HL-60 (cell line): Measurements from ENCODE around the gene ABHD16A.

Experiments
- DNase-seq, 2 experiments: peaks; one replicate each; pipeline ENCODE4 v3.0.0-alpha.2; 2010 to 2020; ENCODE audit warnings: low read depth in 1 of 2, low spot score in 1 of 2
- H3K27ac ChIP-seq: fragments of 250-450 bp; sonication (Bioruptor Pico); replicated peaks from 2 replicates; pipeline ENCODE4 v1.5.1; 2020; ENCODE audit warnings: mild to moderate bottlenecking, moderate library complexity
- H3K27me3 ChIP-seq: fragments of 250-450 bp; sonication (Bioruptor Pico); 2 replicates; pipeline ENCODE4 v1.5.1; 2021; ENCODE audit warnings: mild to moderate bottlenecking, moderate library complexity; ENCODE audit not compliant: insufficient read depth, poor library complexity, severe bottlenecking
- H3K4me3 ChIP-seq: replicated peaks from 2 replicates; pipeline ENCODE4 v1.5.1; 2011; ENCODE audit warnings: mild to moderate bottlenecking, control low read depth, low read length; ENCODE audit not compliant: insufficient read depth
- GABPA ChIP-seq: IDR thresholded peaks from 2 replicates; pipeline ENCODE4 v1.6.1; 2012; ENCODE audit warnings: low read depth
- POLR2AphosphoS5 ChIP-seq: IDR thresholded peaks from 2 replicates; pipeline ENCODE4 v1.6.1; 2012; ENCODE audit warnings: low read depth
- SPI1 ChIP-seq: IDR thresholded peaks from 2 replicates; pipeline ENCODE4 v1.6.1; 2012; ENCODE audit warnings: low read depth, mild to moderate bottlenecking, borderline replicate concordance
- TF ChIP-seq, protein P1 (sequence below): IDR thresholded peaks from one replicate; pipeline ENCODE4 v1.5.1; 2011; ENCODE audit warnings: low read length, control low read depth, inconsistent platforms; ENCODE audit not compliant: insufficient read depth
- TF ChIP-seq, protein P2 (sequence below): IDR thresholded peaks from 2 replicates; pipeline ENCODE4 v1.6.1; 2012; ENCODE audit warnings: low read depth; ENCODE audit not compliant: insufficient replicate concordance

Gene ABHD16A

DNA sequence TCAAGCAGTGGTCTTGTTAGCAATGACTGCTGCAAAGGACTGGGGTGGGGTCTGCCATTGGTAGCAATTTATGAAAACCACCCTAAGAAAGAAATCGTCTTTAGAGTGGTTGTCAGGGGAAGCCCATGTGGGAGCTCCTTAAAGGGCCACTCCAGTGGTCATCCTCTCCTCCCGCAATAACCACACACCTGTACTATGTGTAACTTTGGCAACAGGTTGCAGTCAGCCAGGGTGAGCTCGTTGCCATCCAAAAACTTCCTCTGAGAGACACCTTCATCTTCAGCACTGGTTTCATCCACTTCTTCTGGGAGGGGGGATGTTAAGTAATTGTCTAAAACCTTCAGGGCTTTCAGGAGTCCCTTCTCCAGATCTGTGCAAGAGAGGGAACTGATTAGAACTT lies 28.9 kb upstream of the ABHD16A start:
- DNase-seq: no peak
- TF ChIP-seq POLR2AphosphoS5 (no peak), SPI1 (no peak), GABPA (no peak)
- TF ChIP-seq, protein P1, sequence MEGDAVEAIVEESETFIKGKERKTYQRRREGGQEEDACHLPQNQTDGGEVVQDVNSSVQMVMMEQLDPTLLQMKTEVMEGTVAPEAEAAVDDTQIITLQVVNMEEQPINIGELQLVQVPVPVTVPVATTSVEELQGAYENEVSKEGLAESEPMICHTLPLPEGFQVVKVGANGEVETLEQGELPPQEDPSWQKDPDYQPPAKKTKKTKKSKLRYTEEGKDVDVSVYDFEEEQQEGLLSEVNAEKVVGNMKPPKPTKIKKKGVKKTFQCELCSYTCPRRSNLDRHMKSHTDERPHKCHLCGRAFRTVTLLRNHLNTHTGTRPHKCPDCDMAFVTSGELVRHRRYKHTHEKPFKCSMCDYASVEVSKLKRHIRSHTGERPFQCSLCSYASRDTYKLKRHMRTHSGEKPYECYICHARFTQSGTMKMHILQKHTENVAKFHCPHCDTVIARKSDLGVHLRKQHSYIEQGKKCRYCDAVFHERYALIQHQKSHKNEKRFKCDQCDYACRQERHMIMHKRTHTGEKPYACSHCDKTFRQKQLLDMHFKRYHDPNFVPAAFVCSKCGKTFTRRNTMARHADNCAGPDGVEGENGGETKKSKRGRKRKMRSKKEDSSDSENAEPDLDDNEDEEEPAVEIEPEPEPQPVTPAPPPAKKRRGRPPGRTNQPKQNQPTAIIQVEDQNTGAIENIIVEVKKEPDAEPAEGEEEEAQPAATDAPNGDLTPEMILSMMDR: no peak
- TF ChIP-seq, protein P2, sequence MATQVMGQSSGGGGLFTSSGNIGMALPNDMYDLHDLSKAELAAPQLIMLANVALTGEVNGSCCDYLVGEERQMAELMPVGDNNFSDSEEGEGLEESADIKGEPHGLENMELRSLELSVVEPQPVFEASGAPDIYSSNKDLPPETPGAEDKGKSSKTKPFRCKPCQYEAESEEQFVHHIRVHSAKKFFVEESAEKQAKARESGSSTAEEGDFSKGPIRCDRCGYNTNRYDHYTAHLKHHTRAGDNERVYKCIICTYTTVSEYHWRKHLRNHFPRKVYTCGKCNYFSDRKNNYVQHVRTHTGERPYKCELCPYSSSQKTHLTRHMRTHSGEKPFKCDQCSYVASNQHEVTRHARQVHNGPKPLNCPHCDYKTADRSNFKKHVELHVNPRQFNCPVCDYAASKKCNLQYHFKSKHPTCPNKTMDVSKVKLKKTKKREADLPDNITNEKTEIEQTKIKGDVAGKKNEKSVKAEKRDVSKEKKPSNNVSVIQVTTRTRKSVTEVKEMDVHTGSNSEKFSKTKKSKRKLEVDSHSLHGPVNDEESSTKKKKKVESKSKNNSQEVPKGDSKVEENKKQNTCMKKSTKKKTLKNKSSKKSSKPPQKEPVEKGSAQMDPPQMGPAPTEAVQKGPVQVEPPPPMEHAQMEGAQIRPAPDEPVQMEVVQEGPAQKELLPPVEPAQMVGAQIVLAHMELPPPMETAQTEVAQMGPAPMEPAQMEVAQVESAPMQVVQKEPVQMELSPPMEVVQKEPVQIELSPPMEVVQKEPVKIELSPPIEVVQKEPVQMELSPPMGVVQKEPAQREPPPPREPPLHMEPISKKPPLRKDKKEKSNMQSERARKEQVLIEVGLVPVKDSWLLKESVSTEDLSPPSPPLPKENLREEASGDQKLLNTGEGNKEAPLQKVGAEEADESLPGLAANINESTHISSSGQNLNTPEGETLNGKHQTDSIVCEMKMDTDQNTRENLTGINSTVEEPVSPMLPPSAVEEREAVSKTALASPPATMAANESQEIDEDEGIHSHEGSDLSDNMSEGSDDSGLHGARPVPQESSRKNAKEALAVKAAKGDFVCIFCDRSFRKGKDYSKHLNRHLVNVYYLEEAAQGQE: no peak
- Histone ChIP-seq H3K27me3 (no peaks in the 10 kb centered on the region), H3K4me3 (no peak overlapping the region), H3K27ac (no peak overlapping the region)

DNA sequence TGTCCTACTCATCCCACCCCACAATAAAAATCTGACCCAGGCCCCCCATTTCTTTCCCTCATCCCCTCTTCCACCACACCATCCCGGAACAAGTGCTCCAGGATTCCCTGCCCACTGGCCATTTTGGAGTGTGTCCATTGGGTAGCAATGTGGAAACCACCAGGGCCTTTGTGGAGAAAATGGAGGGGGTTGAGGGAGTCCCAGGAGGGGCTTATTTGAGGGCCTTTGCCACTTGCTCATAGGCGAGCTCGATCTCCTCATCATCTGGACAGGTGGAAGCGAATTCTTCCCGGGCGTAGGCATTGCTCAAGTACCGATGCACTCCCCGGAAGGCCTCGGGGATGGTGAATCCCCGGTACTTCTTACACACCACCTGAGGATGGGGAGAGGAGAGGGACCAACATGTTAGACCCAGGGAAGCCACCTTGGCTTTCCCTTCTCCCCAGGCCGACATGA lies 27.5 kb upstream of the ABHD16A start:
- H3K27me3 ChIP-seq: no peaks in the 10 kb centered on the region
- TF ChIP-seq SPI1 (no peak), POLR2AphosphoS5 (no peak), GABPA (no peak)
- TF ChIP-seq, protein P1: no peak
- TF ChIP-seq, protein P2: no peak
- no peak overlapping the region for H3K27ac ChIP-seq
- DNase-seq: no peak
- no peak overlapping the region for H3K4me3 ChIP-seq

- DNase-seq: peak; percentile 57 to 58
- peak overlapping the region; percentile 57 for H3K27ac ChIP-seq
Measured at GRCh38 chr6:31729979-31730630, 27.0 kb upstream of the ABHD16A start.

DNA sequence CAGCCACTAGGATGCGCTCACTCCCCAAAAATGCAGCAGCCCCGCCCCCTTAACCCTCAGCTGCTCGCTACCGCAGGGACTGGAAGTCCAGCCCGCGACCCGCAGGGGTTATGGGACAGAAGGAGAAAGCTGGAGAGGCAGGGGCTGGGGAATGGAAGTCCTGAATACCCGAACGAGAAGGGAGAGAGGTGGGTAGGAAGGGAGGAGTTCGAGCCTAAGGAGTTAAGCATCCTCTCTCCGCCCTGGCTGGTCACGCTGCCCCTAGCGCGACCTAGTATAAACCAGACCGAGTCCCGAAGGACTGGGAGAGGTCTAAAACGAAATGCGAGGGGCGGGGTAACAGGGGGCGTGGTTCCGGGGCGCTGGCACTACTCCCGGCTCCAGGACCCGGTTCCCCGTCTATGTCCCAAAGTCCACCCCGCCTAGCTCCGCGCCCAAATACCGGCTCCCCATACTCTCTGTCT lies 26.4 kb upstream of the ABHD16A start:
- Histone ChIP-seq H3K27me3 (no peaks in the 10 kb centered on the region), H3K4me3 (peak overlapping the region; percentile 33), H3K27ac (peak overlapping the region; percentile 57)
- TF ChIP-seq, protein P1: peak; percentile 49
- TF ChIP-seq GABPA: no peak
- DNase-seq: peak; percentile 72 to 83

More at GRCh38 chr6:31729979-31730630, 27.0 kb upstream of the ABHD16A start:
- TF ChIP-seq POLR2AphosphoS5 (peak; percentile 88), SPI1 (no peak)
- Histone ChIP-seq H3K4me3 (peak overlapping the region; percentile 33), H3K27me3 (no peaks in the 10 kb centered on the region)
